ENCODE measurements around the gene ZNF148.

ZNF148 gene

GRCh38 chr3:125267460-125267859, 107.7 kb downstream of the ZNF148 start:
- TF ChIP-seq, protein P1, sequence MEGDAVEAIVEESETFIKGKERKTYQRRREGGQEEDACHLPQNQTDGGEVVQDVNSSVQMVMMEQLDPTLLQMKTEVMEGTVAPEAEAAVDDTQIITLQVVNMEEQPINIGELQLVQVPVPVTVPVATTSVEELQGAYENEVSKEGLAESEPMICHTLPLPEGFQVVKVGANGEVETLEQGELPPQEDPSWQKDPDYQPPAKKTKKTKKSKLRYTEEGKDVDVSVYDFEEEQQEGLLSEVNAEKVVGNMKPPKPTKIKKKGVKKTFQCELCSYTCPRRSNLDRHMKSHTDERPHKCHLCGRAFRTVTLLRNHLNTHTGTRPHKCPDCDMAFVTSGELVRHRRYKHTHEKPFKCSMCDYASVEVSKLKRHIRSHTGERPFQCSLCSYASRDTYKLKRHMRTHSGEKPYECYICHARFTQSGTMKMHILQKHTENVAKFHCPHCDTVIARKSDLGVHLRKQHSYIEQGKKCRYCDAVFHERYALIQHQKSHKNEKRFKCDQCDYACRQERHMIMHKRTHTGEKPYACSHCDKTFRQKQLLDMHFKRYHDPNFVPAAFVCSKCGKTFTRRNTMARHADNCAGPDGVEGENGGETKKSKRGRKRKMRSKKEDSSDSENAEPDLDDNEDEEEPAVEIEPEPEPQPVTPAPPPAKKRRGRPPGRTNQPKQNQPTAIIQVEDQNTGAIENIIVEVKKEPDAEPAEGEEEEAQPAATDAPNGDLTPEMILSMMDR (IDR thresholded peaks at IDR 0.05; ENCODE audit: control extremely low read depth, extremely low read depth, low read depth, missing control alignments), result no peak
- no peak for DNase-seq (ENCODE audit: extremely low spot score)
- POLR2A ChIA-PET, result no interaction called here
- CTCF ChIA-PET, result interaction anchor here (0.6 to 1.4 kb wide), 2 partner anchors 35 to 42 kb away, joined by 3 read pairs; no protein-coding TSS in a partner anchor

GRCh38 chr3:125266971-125267370, 108.2 kb downstream of the ZNF148 start:
- POLR2A ChIA-PET, result no interaction called here
- no peak for DNase-seq (ENCODE audit: extremely low spot score)
- CTCF ChIA-PET, result interaction anchor here (0.6 to 1.4 kb wide), 2 partner anchors 35 to 42 kb away, joined by 3 read pairs; no protein-coding TSS in a partner anchor
- TF ChIP-seq, protein P1 (IDR thresholded peaks at IDR 0.05; ENCODE audit: control extremely low read depth, extremely low read depth, low read depth, missing control alignments), result no peak

- TF ChIP-seq, protein P1 (IDR thresholded peaks at IDR 0.05; ENCODE audit: control extremely low read depth, extremely low read depth, low read depth, missing control alignments), result no peak
- no peak for DNase-seq (ENCODE audit: extremely low spot score)
- CTCF ChIA-PET, result interaction anchor here (1.3 to 2.1 kb wide), 3 partner anchors 9 to 20 kb away, joined by 4 to 9 read pairs (median 4); no protein-coding TSS in a partner anchor
- POLR2A ChIA-PET, result no interaction called here
Measured at GRCh38 chr3:125262161-125262560, 113.0 kb downstream of the ZNF148 start.

DNA sequence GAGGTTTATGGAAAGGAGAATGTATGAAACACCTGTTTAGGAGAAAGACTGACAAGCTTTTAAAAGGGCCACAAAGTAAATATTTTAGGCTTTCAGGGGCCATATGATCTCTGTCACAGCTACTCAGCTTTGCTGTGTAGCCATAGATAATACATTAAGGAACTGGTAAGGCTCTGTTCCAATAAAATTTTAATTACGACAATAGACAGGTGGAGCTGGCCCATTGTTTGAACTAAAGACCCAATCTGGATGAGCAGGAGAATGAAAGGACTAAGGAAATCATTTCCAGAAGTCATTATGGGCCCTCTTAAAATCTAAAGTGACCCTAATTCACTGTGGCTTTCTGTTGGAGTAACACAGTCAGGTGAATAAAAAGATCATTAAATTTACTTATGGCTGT, 114.1 kb downstream of the ZNF148 start:
- CTCF ChIA-PET, result interaction anchor here (1.0 to 2.1 kb wide), 4 partner anchors 12 to 29 kb away, joined by 3 to 4 read pairs (median 3); no protein-coding TSS in a partner anchor
- no peak for DNase-seq (ENCODE audit: extremely low spot score)
- TF ChIP-seq, protein P1 (IDR thresholded peaks at IDR 0.05; ENCODE audit: control extremely low read depth, extremely low read depth, low read depth, missing control alignments), result no peak
- POLR2A ChIA-PET, result no interaction called here

- TF ChIP-seq, protein P1 (IDR thresholded peaks at IDR 0.05; ENCODE audit: control extremely low read depth, extremely low read depth, low read depth, missing control alignments), result no peak
- ChIA-PET CTCF (interaction anchor here (1.0 to 1.2 kb wide), 2 partner anchors 21 to 28 kb away, joined by 3 read pairs; no protein-coding TSS in a partner anchor), POLR2A (no interaction called here)
- DNase-seq (ENCODE audit: extremely low spot score), result no peak
Measured at GRCh38 chr3:125260158-125260557, 115.0 kb downstream of the ZNF148 start.

DNA sequence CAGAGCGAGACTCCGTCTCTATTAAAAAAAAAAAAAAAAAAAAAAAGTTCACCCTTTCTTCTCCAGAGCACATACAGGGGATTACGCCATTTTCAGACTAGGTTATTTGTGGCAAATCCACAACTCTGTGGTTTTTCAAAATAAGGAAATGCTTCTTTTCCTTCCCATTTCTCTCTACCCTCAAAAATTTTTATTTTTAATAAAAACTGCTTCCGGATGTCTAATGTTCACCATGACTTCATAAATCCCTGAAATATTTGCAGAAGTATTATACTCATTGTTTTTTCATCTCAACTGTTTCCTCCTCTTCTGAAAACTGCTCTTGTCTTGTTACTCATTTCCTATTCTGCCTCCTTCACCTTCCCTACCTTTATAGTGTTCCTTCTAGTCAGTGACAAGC, 117.6 kb downstream of the ZNF148 start:
- no peak for DNase-seq (ENCODE audit: extremely low spot score)

More for the DNA sequence above, 117.6 kb downstream of the ZNF148 start:
- CTCF ChIA-PET, result no interaction called here
- TF ChIP-seq, protein P1 (IDR thresholded peaks at IDR 0.05; ENCODE audit: control extremely low read depth, extremely low read depth, low read depth, missing control alignments), result no peak
- POLR2A ChIA-PET, result no interaction called here
